Activated T-helper 1 cell treated with anti-CD3 and anti-CD28 coated beads, Interleukin-12 subunit alpha, Interleukin-12 subunit beta, Interleukin-2, Interleukin-4 antibody, amounts not matched to agents 30 ng/mL and 10 ng/mL and 1 ng/mL, durations not matched to agents 14 hours and 24 hours and 36 hours (primary cell): ENCODE data around the gene SETD7. TPM values are rescaled to one million over a fixed set of nuclear protein-coding genes. Genes with fewer than 3 reads are reported as not detected.
A peak's percentile ranks its signal among the peaks of the same experiment; 100 is the strongest.

Experiments used
- DNase-seq: peaks from one replicate; pipeline ENCODE4 v3.0.0; 2021; ENCODE audit warnings: low spot score
- H3K27ac Mint-ChIP-seq: one replicate; pipeline ENCODE4 v1.8.0; 2021; ENCODE audit warnings: mild to moderate bottlenecking, mixed read lengths
- H3K27me3 Mint-ChIP-seq: one replicate; pipeline ENCODE4 v1.8.0; 2022; ENCODE audit warnings: mild to moderate bottlenecking, moderate library complexity, mixed read lengths; ENCODE audit not compliant: insufficient read depth
- H3K36me3 Mint-ChIP-seq: one replicate; pipeline ENCODE4 v1.8.0; 2021; ENCODE audit warnings: low read depth, mixed read lengths
- H3K4me1 Mint-ChIP-seq: one replicate; pipeline ENCODE4 v1.8.0; 2021; ENCODE audit warnings: low read depth, mixed read lengths
- H3K4me3 Mint-ChIP-seq: one replicate; pipeline ENCODE4 v1.8.0; 2021; ENCODE audit warnings: mild to moderate bottlenecking, moderate library complexity, mixed read lengths
- H3K9me3 Mint-ChIP-seq: one replicate; pipeline ENCODE4 v1.8.0; 2021; ENCODE audit warnings: mixed read lengths
- intact Hi-C: fragments of 100-400 bp; cut with micrococcal nuclease; formaldehyde crosslinking; loops from one replicate; pipeline ENCODE4 v1.15.1; 2024
- total RNA-seq: library from RNA; stranded (reverse); gene quantifications from 2 replicates; pipeline ENCODE4 v1.2.3, GENCODE V29; 2022

SETD7 gene
- total RNA-seq, 1 donor from 2014 or later: 17.4 TPM

GRCh38 chr4:139554642-139554892 is 1.5 kb downstream of the SETD7 start:
- no peaks in the 10 kb centered on the region for H3K36me3 Mint-ChIP-seq
- H3K27ac Mint-ChIP-seq: peak overlapping the region; percentile 96
- intact Hi-C loops: loop anchor here (2.0 kb wide), 2 partner anchors 254 to 540 kb away; partner anchors contain the start of genes NAA15 and NOCT
- peak overlapping the region; percentile 93 for H3K4me3 Mint-ChIP-seq
- DNase-seq: no peak
- H3K4me1 Mint-ChIP-seq: peaks cover 47% of the 10 kb centered on the region
- peaks cover 13% of the 10 kb centered on the region for H3K27me3 Mint-ChIP-seq
- H3K9me3 Mint-ChIP-seq: no peaks in the 10 kb centered on the region

- intact Hi-C loops: loop anchor here (2.0 kb wide), 2 partner anchors 253 to 539 kb away; partner anchors contain the start of genes NAA15 and NOCT
- no peaks in the 10 kb centered on the region for H3K36me3 Mint-ChIP-seq
- H3K27ac Mint-ChIP-seq: no peak overlapping the region
- DNase-seq: no peak
- H3K27me3 Mint-ChIP-seq: peaks cover 11% of the 10 kb centered on the region
- H3K4me1 Mint-ChIP-seq: peaks cover 44% of the 10 kb centered on the region
- H3K4me3 Mint-ChIP-seq: peak overlapping the region; percentile 93
- no peaks in the 10 kb centered on the region for H3K9me3 Mint-ChIP-seq
Observed at GRCh38 chr4:139553751-139554641, 2.0 kb downstream of the SETD7 start.

- peaks cover 6% of the 10 kb centered on the region for H3K27me3 Mint-ChIP-seq
- H3K36me3 Mint-ChIP-seq: no peaks in the 10 kb centered on the region
- H3K9me3 Mint-ChIP-seq: no peaks in the 10 kb centered on the region
- H3K4me1 Mint-ChIP-seq: peaks cover 39% of the 10 kb centered on the region
- H3K27ac Mint-ChIP-seq: no peak overlapping the region
- no peak for DNase-seq
- H3K4me3 Mint-ChIP-seq: no peak overlapping the region
- intact Hi-C loops: no loop called here
Observed at GRCh38 chr4:139552517-139553307, 3.3 kb downstream of the SETD7 start.

- Mint-ChIP-seq H3K9me3 (no peaks in the 10 kb centered on the region), H3K4me1 (peaks cover 35% of the 10 kb centered on the region), H3K27me3 (no peaks in the 10 kb centered on the region), H3K27ac (no peak overlapping the region), H3K4me3 (no peak overlapping the region), H3K36me3 (peaks cover 1% of the 10 kb centered on the region)
- intact Hi-C loops: no loop called here
- no peak for DNase-seq
Observed at GRCh38 chr4:139550724-139551429, 5.1 kb downstream of the SETD7 start.

- H3K27me3 Mint-ChIP-seq: no peaks in the 10 kb centered on the region
- peaks cover 5% of the 10 kb centered on the region for H3K36me3 Mint-ChIP-seq
- no peak overlapping the region for H3K27ac Mint-ChIP-seq
- no peak overlapping the region for H3K4me3 Mint-ChIP-seq
- intact Hi-C loops: no loop called here
- H3K4me1 Mint-ChIP-seq: peaks cover 14% of the 10 kb centered on the region
- no peaks in the 10 kb centered on the region for H3K9me3 Mint-ChIP-seq
- DNase-seq: no peak
Observed at GRCh38 chr4:139547979-139548378, 8.0 kb downstream of the SETD7 start.

- H3K9me3 Mint-ChIP-seq: no peaks in the 10 kb centered on the region
- intact Hi-C loops: no loop called here
- H3K4me3 Mint-ChIP-seq: no peak overlapping the region
- no peaks in the 10 kb centered on the region for H3K27me3 Mint-ChIP-seq
- no peaks in the 10 kb centered on the region for H3K4me1 Mint-ChIP-seq
- DNase-seq: no peak
- peaks cover 11% of the 10 kb centered on the region for H3K36me3 Mint-ChIP-seq
- H3K27ac Mint-ChIP-seq: no peak overlapping the region
Observed at GRCh38 chr4:139540632-139541031, 15.4 kb downstream of the SETD7 start.

GRCh38 chr4:139540161-139540560 is 15.9 kb downstream of the SETD7 start:
- H3K4me1 Mint-ChIP-seq: no peaks in the 10 kb centered on the region
- no peaks in the 10 kb centered on the region for H3K9me3 Mint-ChIP-seq
- H3K27ac Mint-ChIP-seq: no peak overlapping the region
- H3K4me3 Mint-ChIP-seq: no peak overlapping the region
- no peak for DNase-seq
- H3K27me3 Mint-ChIP-seq: no peaks in the 10 kb centered on the region
- intact Hi-C loops: no loop called here
- peaks cover 9% of the 10 kb centered on the region for H3K36me3 Mint-ChIP-seq

- Mint-ChIP-seq H3K9me3 (no peaks in the 10 kb centered on the region), H3K27ac (no peak overlapping the region), H3K4me3 (no peak overlapping the region), H3K27me3 (no peaks in the 10 kb centered on the region), H3K36me3 (peaks cover 10% of the 10 kb centered on the region), H3K4me1 (no peaks in the 10 kb centered on the region)
- intact Hi-C loops: no loop called here
- no peak for DNase-seq
Observed at GRCh38 chr4:139537292-139537691, 18.7 kb downstream of the SETD7 start.

- Mint-ChIP-seq H3K27me3 (no peaks in the 10 kb centered on the region), H3K4me3 (no peak overlapping the region), H3K9me3 (no peaks in the 10 kb centered on the region), H3K36me3 (peaks cover 7% of the 10 kb centered on the region), H3K4me1 (no peaks in the 10 kb centered on the region), H3K27ac (no peak overlapping the region)
- intact Hi-C loops: no loop called here
- DNase-seq: no peak
Observed at GRCh38 chr4:139535871-139536234, 20.2 kb downstream of the SETD7 start.

GRCh38 chr4:139535228-139535870 is 20.7 kb downstream of the SETD7 start:
- DNase-seq: no peak
- Mint-ChIP-seq H3K4me3 (no peak overlapping the region), H3K4me1 (no peaks in the 10 kb centered on the region), H3K9me3 (no peaks in the 10 kb centered on the region), H3K27ac (no peak overlapping the region), H3K27me3 (no peaks in the 10 kb centered on the region), H3K36me3 (peaks cover 7% of the 10 kb centered on the region)
- intact Hi-C loops: no loop called here

- Mint-ChIP-seq H3K9me3 (no peaks in the 10 kb centered on the region), H3K4me3 (no peak overlapping the region), H3K36me3 (peaks cover 4% of the 10 kb centered on the region), H3K27ac (no peak overlapping the region), H3K27me3 (no peaks in the 10 kb centered on the region), H3K4me1 (no peaks in the 10 kb centered on the region)
- DNase-seq: no peak
- intact Hi-C loops: loop anchor here (5.0 kb wide), 1 partner anchor 307 kb away; no protein-coding TSS in a partner anchor
Observed at GRCh38 chr4:139534287-139534950, 21.6 kb downstream of the SETD7 start.

GRCh38 chr4:139533511-139533910 is 22.5 kb downstream of the SETD7 start:
- Mint-ChIP-seq H3K36me3 (peaks cover 4% of the 10 kb centered on the region), H3K27ac (no peak overlapping the region), H3K27me3 (no peaks in the 10 kb centered on the region), H3K4me3 (no peak overlapping the region), H3K4me1 (no peaks in the 10 kb centered on the region), H3K9me3 (no peaks in the 10 kb centered on the region)
- no peak for DNase-seq
- intact Hi-C loops: loop anchor here (5.0 kb wide), 1 partner anchor 306 kb away; no protein-coding TSS in a partner anchor
